IMR-90 (cell line): ENCODE measurements around the gene NPSR1. TPM values are rescaled to one million over a fixed set of nuclear protein-coding genes. Genes with fewer than 3 reads are reported as not detected.

Experiments used
- ATAC-seq: fragments of 200-7000 bp; cut with Tn5 transposase; 2 replicates; pipeline ENCODE4 v1.9.1; 2020; ENCODE audit warnings: low read depth, mild to moderate bottlenecking, moderate library complexity
- BruUV-seq: library from RNA; stranded (reverse); fragments of 400-500 nt; replicated peaks from 2 replicates; lab custom pipeline; 2021; lab: Mats Ljungman, UMichigan
- CTCF ChIA-PET: fragments of 300-600 bp; formaldehyde crosslinking; extraction: SDS; loops from one replicate; lab custom pipeline; 2021; ENCODE audit warnings: antibody characterized with exemption; lab: Yijun Ruan, JAX
- POLR2A ChIA-PET: fragments of 300-600 bp; sonication (Branson Sonifier 250); formaldehyde crosslinking; loops from one replicate; lab custom pipeline; 2022; ENCODE audit warnings: antibody characterized with exemption; ENCODE audit not compliant: unreplicated experiment; lab: Charles Lee
- DNase-seq: peaks from one replicate; pipeline ENCODE4 v3.0.0; 2013
- H2AFZ ChIP-seq: replicated peaks from 2 replicates; pipeline ENCODE3; 2013; ENCODE audit warnings: low read length, mild to moderate bottlenecking; ENCODE audit not compliant: poor library complexity
- H2AK5ac ChIP-seq: 2 replicates; pipeline ENCODE4 v1.6.1; 2013; ENCODE audit warnings: low read depth, low read length, inconsistent platforms
- H2AK9ac ChIP-seq: replicated peaks from 2 replicates; pipeline ENCODE3; 2013; ENCODE audit warnings: mild to moderate bottlenecking, low read depth, low read length, moderate library complexity; ENCODE audit not compliant: poor library complexity
- H2BK120ac ChIP-seq: 2 replicates; pipeline ENCODE4 v1.6.1; 2013; ENCODE audit warnings: low read depth, low read length, inconsistent platforms
- H2BK15ac ChIP-seq: 3 replicates; pipeline ENCODE4 v1.6.1; 2013; ENCODE audit warnings: low read depth, low read length, inconsistent platforms
- H2BK20ac ChIP-seq: 2 replicates; pipeline ENCODE4 v1.6.1; 2013; ENCODE audit warnings: low read depth, mild to moderate bottlenecking, inconsistent platforms, low read length, moderate library complexity
- H2BK5ac ChIP-seq: 2 replicates; pipeline ENCODE4 v1.6.1; 2013; ENCODE audit warnings: mild to moderate bottlenecking, low read depth, low read length, inconsistent platforms; ENCODE audit not compliant: poor library complexity, severe bottlenecking
- H3K14ac ChIP-seq: replicated peaks from 2 replicates; pipeline ENCODE4 v1.6.1; 2013; ENCODE audit warnings: low read depth, low read length, inconsistent platforms
- H3K18ac ChIP-seq: 2 replicates; pipeline ENCODE4 v1.6.1; 2013; ENCODE audit warnings: low read depth, low read length, control low read depth
- H3K23ac ChIP-seq: 2 replicates; pipeline ENCODE4 v1.6.1; 2013; ENCODE audit warnings: low read depth, low read length, inconsistent platforms
- H3K27ac ChIP-seq: 2 replicates; pipeline ENCODE4 v1.5.1; 2013; ENCODE audit warnings: mild to moderate bottlenecking, control low read depth, low read length; ENCODE audit not compliant: insufficient read depth
- H3K27me3 ChIP-seq: 2 replicates; pipeline ENCODE4 v1.6.1; 2013; ENCODE audit warnings: low read length; ENCODE audit not compliant: control insufficient read depth, insufficient read depth
- H3K36me3 ChIP-seq: 2 replicates; pipeline ENCODE4 v1.6.1; 2013; ENCODE audit warnings: low read length, mixed read lengths; ENCODE audit not compliant: control insufficient read depth, insufficient read depth
- H3K4ac ChIP-seq: 2 replicates; pipeline ENCODE4 v1.6.1; 2013; ENCODE audit warnings: low read depth, low read length, inconsistent platforms
- H3K4me1 ChIP-seq: 2 replicates; pipeline ENCODE4 v1.6.1; 2013; ENCODE audit warnings: low read length, mixed read lengths; ENCODE audit not compliant: control insufficient read depth, insufficient read depth
- H3K4me2 ChIP-seq: 2 replicates; pipeline ENCODE4 v1.6.1; 2013; ENCODE audit warnings: low read depth, mild to moderate bottlenecking, control low read depth, low read length, moderate library complexity
- H3K4me3 ChIP-seq: 2 replicates; pipeline ENCODE4 v1.5.1; 2013; ENCODE audit warnings: low read depth, mild to moderate bottlenecking, control low read depth, low read length, moderate library complexity; ENCODE audit not compliant: insufficient read depth
- H3K56ac ChIP-seq: 2 replicates; pipeline ENCODE4 v1.6.1; 2013; ENCODE audit warnings: low read length, inconsistent platforms; ENCODE audit not compliant: insufficient read depth; ENCODE audit errors: extremely low read depth
- H3K79me1 ChIP-seq, 2 experiments: 2 replicates each; pipeline ENCODE4 v1.6.1; 2013; ENCODE audit warnings: low read length in 2 of 2, inconsistent platforms in 1 of 2, low read depth in 1 of 2
- H3K9ac ChIP-seq: 2 replicates; pipeline ENCODE4 v1.6.1; 2013; ENCODE audit warnings: low read depth, low read length, control low read depth
- H3K9me1 ChIP-seq: 2 replicates; pipeline ENCODE4 v1.6.1; 2013; ENCODE audit warnings: low read length, inconsistent platforms; ENCODE audit not compliant: insufficient read depth
- H3K9me3 ChIP-seq: 2 replicates; pipeline ENCODE4 v1.6.1; 2013; ENCODE audit warnings: low read length; ENCODE audit not compliant: control insufficient read depth, insufficient read depth
- H4K20me1 ChIP-seq: 2 replicates; pipeline ENCODE4 v1.6.1; 2013; ENCODE audit warnings: low read length, inconsistent platforms; ENCODE audit not compliant: insufficient read depth
- H4K5ac ChIP-seq: 2 replicates; pipeline ENCODE4 v1.6.1; 2013; ENCODE audit warnings: mild to moderate bottlenecking, low read depth, low read length, control low read depth
- H4K8ac ChIP-seq, 2 experiments: 2 replicates each; pipeline ENCODE4 v1.6.1; 2013; ENCODE audit warnings: low read depth in 2 of 2, low read length in 2 of 2, control low read depth in 1 of 2, inconsistent platforms in 1 of 2
- H4K91ac ChIP-seq: 2 replicates; pipeline ENCODE4 v1.6.1; 2013; ENCODE audit warnings: low read depth, low read length, inconsistent platforms; ENCODE audit not compliant: insufficient read depth
- BHLHE40 ChIP-seq: fragments of 150-350 bp; IDR thresholded peaks from 2 replicates; pipeline ENCODE4 v1.6.1; 2016; ENCODE audit warnings: mild to moderate bottlenecking, low read depth, low read length
- CHD1 ChIP-seq: IDR thresholded peaks from 2 replicates; pipeline ENCODE4 v1.6.1; 2012; ENCODE audit warnings: low read depth, low read length, improper control_type of control experiment
- CTCF ChIP-seq: conservative IDR thresholded peaks from 2 replicates; pipeline ENCODE4 v1.5.1; 2012; ENCODE audit warnings: mild to moderate bottlenecking, low read depth, low read length, improper control_type of control experiment
- ELK1 ChIP-seq: fragments of 150-350 bp; IDR thresholded peaks from 2 replicates; pipeline ENCODE4 v1.6.1; 2016; ENCODE audit warnings: low read depth, mild to moderate bottlenecking, low read length, moderate library complexity, borderline replicate concordance
- MAFK ChIP-seq: IDR thresholded peaks from 2 replicates; pipeline ENCODE4 v1.6.1; 2012; ENCODE audit warnings: low read depth, low read length, improper control_type of control experiment
- MAZ ChIP-seq: IDR thresholded peaks from 2 replicates; pipeline ENCODE4 v1.6.1; 2012; ENCODE audit warnings: low read depth, mild to moderate bottlenecking, low read length, improper control_type of control experiment, moderate library complexity, borderline replicate concordance
- NFE2L2 ChIP-seq: fragments of 150-350 bp; IDR thresholded peaks from 2 replicates; pipeline ENCODE4 v1.6.1; 2016; ENCODE audit warnings: low read depth, mild to moderate bottlenecking, low read length
- POLR2A ChIP-seq: IDR thresholded peaks from 2 replicates; pipeline ENCODE4 v1.6.1; 2012; ENCODE audit warnings: mild to moderate bottlenecking, low read depth, low read length
- RCOR1 ChIP-seq: IDR thresholded peaks from 2 replicates; pipeline ENCODE4 v1.6.1; 2012; ENCODE audit warnings: mild to moderate bottlenecking, low read length, improper control_type of control experiment; ENCODE audit not compliant: insufficient replicate concordance
- dilution Hi-C: fragments of 300-500 bp; cut with HindIII; formaldehyde crosslinking; loops from one replicate; pipeline ENCODE4 v1.14.3; 2018; ENCODE audit warnings: low sequenced_read_pairs; ENCODE audit not compliant: unreplicated experiment
- in situ Hi-C: fragments of 300-500 bp; cut with MboI; formaldehyde crosslinking; loops from 3 replicates; pipeline ENCODE4 v1.14.3; 2019; ENCODE audit warnings: low sequenced_read_pairs, inconsistent platforms, mixed read lengths
- intact Hi-C: fragments of 100-400 bp; cut with micrococcal nuclease; formaldehyde crosslinking; loops from 2 replicates; pipeline ENCODE4 v1.10.0; 2022
- polyA plus RNA-seq, 3 experiments: library from polyadenylated mRNA; depleted of rRNA; stranded (reverse); fragments of >200 nt; gene quantifications; 2 replicates each; pipeline ENCODE4 v1.2.3, GENCODE V29; 2012; ENCODE audit warnings: low replicate concordance in 1 of 3
- total RNA-seq: library from RNA; depleted of rRNA; stranded (reverse); fragments of >200 nt; gene quantifications from 2 replicates; pipeline ENCODE4 v1.2.3, GENCODE V29; 2012

Gene NPSR1
- total and polyA plus RNA-seq, 2 of the 4 experiments (the other 2 are of a cell fraction), result not detected

DNA sequence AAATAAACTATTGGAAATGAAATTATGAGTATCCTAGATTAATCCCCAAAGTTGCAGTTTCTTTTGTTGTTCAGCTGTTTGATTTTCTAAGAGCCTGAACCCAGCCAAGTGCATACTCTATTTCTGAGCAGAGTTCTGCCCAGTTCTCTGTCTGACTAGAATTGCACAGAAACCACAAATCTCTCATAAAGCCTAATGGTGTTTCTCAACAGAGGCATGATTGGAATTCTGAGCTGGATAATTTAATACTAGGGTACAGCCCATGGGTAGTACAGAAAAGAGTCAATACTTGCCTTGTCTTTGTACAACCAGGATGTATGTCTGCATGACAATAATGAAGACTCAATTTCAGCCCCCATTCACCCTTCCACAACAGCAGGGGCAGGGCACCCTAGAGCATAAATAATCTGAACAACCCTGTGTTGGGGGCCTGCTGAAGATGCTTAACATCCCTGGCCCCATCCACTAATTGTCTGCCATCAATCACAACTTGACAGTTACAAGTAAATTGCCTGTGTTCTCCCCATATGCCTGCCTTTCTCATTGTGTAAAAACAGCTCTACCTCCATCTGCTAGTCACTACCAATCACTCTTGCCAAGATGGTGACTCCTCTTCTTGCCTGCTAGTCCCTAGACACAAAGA is 114.4 kb downstream of the NPSR1 start:
- Histone ChIP-seq H4K8ac (no peak overlapping the region), H3K56ac (no peak overlapping the region), H3K4me2 (no peak overlapping the region), H3K79me1 (no peaks in the 10 kb centered on the region), H3K9me3 (no peaks in the 10 kb centered on the region; the same call in 1 of the 2 replicates), H3K9ac (no peak overlapping the region), H2AFZ (no peak overlapping the region), H2BK120ac (no peak overlapping the region), H4K5ac (no peak overlapping the region), H4K20me1 (no peaks in the 10 kb centered on the region), H2AK9ac (no peak overlapping the region), H3K4me3 (no peak overlapping the region), H3K4ac (no peak overlapping the region), H3K14ac (no peak overlapping the region), H3K18ac (no peak overlapping the region), H3K27me3 (no peaks in the 10 kb centered on the region), H3K23ac (no peak overlapping the region), H4K91ac (no peak overlapping the region), H2BK5ac (no peak overlapping the region), H3K9me1 (no peaks in the 10 kb centered on the region), H3K36me3 (no peaks in the 10 kb centered on the region), H3K27ac (no peak overlapping the region), H2BK15ac (no peak overlapping the region), H2BK20ac (no peak overlapping the region), H3K4me1 (no peaks in the 10 kb centered on the region), H2AK5ac (no peak overlapping the region)
- CTCF ChIA-PET, result no interaction called here
- intact Hi-C loops (no loop called here), in situ Hi-C loops (no loop called here), dilution Hi-C loops (no loop called here)
- no peak for DNase-seq
- BruUV-seq, result no TSS peak
- POLR2A ChIA-PET, result no interaction called here
- no peak for ATAC-seq
- TF ChIP-seq RCOR1 (no peak), CHD1 (no peak), BHLHE40 (no peak), MAFK (no peak), MAZ (no peak), POLR2A (no peak), ELK1 (no peak), CTCF (no peak), NFE2L2 (no peak)
